DMS153 treated with DMSO at 0.1 percent for 48 hours (cell line): Measurements from ENCODE around the gene GFOD1.

Experiments
- DNase-seq: peaks from one replicate; lab custom pipeline; 2025; ENCODE audit not compliant: unreplicated experiment; lab: John Stamatoyannopoulos, UW

GFOD1 gene

DNA sequence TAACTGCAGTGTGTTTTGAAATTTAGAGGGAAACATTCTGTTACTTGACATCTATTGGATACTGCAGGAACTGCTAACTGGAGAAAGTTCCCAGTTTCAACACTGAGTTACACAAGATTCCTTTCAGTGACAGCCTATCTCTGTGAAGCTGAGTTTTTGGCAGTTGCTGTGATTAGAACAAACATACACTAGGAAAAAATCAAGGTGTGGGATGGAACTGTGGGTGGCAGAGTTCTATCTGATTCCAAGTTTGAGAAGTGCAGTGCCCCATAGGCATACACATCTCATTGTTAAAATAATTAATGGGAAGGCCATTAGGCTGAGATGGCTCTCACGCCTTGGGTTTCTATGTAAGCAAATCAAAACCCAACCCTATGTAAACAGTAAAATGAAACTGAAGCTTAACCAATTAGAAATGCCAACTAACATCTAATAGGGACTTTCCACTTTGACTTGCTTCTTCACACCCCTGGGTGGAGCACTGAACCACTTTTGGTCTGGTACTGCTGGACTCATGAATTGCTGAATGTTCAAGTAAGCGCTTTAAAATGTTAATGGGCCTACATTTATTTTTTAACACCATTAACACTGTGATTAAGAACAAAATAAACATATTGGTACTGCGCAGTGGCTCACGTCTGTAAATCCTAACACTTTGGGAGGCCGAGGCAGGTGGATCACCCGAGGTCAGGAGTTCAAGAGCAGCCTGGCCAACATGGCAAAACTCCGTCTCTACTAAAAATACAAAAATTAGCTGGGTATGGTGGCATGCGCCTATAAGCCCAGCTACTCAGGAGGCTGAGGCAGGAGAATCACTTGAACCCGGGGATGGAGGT lies 103.9 kb downstream of the GFOD1 start:
- DNase-seq: peak; percentile 13

DNA sequence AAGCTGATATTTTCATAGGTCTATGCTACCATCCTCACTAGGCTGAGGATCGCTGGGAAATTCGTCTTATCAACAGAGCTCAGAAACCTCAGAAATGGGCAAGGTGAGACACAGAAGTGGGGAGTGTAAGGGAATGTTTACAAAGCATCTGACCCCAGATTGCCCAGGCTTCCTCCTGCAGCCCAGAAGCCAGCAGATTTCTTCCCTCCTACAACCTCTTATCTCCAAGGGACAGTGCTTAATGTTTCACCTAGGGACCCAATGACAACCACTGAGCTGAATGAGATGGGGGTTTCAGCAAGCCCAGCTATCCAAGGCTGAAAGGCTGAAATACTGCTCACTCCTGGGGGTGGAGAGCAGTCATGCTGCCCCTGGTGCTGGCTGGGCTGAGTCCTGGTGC lies 106.6 kb downstream of the GFOD1 start:
- DNase-seq: no peak

DNA sequence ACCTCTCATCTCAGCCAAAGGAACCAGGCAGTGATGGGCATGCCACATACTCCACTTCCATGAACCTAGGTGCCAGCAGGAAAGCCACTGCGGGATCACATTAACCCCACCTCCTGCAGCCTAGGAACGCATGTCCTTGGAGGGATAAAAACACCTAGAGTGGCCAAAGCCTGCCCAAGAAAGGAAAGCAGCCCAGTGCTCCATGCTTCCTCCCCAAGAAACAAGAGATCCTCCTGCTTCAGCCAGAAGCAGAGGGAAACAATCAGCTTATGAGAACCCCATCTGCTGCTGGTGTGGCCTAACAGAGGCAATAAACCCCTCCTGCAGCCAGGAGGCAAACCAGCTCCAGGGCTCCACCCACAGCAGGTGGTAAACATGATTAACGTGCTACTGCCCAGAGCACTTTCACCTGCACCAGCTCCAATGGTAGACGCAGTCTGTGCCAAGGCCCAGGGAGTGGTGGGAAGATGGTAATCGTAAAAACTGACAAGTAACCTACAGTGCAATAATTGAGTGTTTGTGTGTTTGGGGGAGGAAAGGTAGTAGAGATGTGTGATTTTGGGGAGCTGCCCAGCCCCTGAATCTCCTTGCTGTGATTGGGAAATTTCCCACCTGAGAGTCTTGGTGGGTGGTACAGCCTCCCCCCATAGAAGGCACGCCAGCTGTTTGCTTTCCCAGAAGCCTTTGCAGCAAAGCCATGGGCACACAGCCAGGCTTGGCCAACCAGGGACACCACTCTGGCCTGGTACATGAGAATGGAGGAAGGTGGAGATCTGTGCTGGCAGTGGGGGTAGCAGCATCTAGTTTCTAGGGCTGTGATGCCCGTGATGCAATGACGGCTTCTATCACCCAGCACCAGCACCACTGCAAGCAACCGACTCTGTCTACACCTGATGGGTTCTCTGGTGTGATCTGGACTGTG lies 108.5 kb downstream of the GFOD1 start:
- peak; percentile 33 for DNase-seq

DNA sequence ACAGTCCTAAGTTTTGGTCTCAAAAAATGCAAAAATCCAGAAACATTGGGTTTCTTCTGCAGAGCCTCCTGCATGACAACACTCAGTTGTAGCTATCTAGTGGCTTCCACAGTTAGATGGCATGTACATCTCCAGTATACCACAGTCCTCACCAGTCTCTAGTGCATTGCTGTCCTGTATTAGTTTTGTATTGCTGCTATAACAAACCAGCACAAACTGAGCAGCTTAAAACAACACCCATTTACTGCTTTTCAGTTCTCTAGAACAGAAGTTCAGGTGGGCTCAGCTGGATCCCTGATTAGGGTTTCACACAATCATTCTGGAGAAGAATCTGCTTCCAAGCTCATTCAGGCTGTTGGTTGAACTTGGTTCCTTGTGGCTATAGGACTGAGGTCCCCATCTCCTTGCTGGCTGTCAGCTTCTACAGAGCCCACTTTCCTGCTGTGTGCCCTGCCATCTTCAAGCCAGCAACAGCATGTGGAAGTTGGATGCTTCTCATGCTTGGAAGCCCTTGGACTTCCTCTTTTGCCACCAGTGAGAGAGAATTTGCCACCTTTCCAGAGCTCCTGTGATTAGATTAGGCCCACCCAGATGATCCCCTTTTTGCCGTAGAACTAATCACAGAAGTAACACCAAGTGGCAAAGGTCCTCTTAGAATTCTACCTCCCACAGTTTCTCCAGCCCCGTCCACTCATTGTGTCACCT lies 110.2 kb downstream of the GFOD1 start:
- DNase-seq: no peak

DNA sequence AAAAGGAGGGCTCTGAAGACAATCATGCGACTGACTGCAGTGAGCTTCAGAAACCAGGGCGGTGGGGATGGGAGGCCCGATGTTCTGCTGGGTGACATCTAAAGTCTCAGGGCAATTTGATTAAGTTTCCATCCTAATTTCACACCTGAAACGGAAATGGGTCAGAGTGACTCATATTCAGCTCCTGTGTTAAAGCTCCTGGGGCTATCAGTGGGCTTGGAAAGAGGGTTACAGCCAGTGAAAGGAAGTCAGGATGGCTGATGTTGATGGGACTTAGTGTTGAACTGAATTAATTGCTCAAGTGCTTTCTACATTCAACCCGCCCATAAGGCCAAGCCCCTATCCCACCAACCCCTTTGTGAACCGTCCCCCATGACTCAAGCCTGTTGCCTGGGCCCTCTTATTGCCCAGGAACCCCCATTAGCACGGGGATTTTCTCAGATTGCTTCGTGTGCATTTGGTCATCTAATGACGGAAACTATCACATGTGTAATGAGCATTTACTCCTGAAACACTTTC lies 112.0 kb downstream of the GFOD1 start:
- DNase-seq: no peak

DNA sequence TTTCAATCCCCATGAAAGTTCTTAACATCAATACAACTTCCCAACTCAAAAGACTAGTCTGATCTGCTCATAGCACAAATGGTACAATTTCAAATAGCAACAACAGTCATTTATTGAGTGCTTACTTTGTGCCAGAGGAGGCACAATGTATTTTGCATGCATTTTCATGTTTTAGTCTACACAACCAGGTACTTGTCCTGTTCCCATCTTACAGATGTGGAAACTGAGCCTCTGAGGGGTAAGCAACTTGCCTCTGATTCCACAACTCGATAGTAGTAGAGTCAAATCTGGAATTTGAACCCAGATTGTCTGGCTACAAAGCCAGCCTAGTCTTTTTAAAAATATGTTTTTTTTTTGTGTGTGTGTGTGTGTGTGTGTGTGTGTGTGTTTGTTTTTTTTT lies 113.5 kb downstream of the GFOD1 start:
- DNase-seq: no peak

DNA sequence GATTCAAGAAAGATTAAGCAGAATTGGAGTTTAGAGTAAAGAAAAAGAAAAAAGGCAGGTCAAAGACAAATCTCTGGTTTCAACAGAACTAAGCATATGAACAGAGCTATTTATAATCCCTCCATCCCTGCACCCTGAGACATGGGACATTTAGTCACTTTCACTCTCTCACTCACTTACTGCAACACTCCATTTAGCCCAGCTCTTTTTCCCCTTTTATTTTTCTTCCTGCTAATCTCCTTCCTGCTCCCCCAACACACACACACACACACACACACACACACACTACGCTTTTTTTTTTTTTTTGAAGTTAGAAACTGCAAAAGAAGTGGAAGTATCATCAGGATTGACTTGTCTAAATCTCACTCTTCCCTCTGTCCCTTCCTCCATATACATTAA lies 113.9 kb downstream of the GFOD1 start:
- DNase-seq: no peak

DNA sequence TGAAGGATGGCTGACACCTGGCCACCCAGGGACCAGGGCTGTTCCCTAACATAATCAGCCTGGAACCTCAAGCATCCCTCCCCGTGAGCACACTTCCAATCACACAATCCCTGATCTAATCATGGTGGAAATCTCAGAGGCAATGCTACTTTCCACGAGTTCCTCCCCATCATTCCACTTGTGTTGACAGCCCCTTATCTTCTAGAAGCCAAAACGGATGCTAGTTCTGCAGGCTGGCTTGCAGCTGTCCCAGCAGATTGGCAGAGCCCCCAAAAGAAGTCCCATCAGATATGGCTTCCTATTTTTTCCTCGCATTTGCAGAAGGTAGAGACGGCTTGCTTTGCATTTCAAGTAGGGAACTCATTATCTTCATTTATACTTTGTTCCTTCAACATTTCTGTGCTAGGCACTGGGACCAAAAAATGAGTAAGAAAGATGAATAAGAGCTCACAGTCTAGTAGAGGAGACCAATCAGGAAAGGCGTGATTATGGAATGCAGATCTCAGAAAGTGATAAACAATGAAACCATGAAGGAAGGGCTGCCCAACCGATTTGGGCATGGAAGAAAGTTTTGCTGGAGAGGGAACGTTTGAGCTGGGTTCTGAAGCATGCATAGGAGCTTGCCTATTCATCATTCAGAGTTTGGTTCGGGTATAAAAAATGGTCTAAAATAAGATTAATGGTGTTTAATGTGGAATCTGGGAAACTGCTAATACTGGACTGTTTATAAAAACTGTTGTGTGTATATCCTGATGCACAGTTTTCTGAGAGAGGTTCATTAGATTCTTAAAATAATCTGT lies 114.5 kb downstream of the GFOD1 start:
- no peak for DNase-seq

DNA sequence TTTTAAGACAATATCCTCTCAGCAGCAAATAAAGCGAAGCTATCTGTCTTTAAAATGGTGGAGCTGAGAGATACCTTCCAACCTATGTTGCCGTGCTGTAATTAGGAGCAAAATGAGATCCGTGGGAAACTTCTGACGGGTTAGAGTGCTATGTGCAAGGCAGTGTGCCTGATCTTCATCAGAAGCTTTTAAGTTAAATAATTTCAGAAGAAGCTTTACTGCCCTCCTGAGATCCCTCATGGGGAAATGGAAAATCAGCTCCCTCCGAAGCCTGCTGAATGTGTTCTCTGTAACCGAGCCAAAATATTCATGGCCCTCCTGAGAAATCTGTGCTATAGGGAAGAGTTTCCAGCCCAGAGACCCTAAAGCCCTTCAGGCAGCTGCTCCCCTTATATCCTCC lies 115.3 kb downstream of the GFOD1 start:
- no peak for DNase-seq

DNA sequence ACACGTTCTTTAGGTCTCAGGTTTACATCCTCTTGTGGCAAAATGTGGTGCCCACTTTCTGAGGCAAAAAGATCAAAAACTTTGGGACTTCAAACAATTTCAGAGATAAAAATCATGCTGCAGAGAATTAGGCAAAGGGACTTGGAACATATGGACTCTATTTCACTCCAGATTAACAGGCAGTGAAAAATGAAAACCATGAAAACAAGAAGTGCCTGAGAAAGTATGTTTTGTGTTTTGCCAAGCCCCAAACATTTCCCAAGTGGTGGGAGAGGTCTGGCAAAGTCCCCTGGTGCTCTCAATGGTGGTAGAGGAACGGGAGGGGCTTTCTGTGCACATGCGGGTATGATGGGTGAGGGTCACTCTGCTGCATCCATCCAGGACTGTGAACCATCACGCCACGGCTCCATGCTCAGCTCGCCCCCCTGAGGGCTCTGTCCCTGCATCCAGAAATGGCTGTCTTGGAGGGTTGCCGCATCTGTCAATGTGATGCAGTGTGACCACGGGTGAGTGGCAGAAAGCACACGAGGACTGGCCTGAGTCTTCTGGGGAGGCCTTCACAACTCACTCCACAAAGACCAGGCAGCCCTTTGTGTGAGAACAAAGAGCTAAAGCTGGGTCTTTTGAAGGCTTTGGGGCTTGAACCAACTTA lies 115.9 kb downstream of the GFOD1 start:
- no peak for DNase-seq

DNA sequence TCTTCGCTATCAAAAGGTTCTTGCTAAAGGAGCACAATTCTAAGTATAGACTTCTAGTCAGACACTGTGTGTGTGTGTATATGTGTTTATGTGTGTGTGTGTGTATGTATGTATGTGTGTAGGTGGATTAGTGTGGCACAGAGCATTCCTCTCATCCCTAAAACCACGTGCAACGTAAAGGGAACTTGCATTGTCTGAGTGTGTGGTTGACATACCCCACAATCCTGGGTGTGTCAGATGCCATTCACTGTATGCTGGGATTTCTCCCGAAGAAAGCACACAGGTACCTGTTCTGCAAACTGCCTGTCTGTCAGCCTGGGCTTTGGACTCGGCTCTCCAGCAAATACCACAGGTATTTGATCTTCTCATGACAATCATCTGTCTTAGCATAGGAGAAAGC lies 116.8 kb downstream of the GFOD1 start:
- no peak for DNase-seq

DNA sequence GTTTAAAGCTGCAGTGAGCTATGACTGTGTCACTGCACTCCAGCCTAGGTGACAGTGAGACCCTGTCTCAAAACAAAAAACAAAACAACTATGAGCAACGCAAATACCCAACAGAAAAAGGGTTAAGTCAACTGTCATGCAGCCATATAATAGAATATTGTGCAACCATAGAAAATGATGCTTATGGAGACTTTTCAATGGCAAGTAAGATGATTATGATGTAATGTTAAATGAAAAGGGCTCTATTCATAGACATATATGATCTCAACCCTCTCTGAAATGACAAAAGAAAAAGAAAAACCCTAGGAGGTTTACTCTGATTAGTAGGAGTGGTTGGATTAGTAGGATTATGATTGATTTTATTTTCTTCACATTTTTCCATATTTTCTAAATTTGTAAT lies 117.8 kb downstream of the GFOD1 start:
- DNase-seq: no peak

DNA sequence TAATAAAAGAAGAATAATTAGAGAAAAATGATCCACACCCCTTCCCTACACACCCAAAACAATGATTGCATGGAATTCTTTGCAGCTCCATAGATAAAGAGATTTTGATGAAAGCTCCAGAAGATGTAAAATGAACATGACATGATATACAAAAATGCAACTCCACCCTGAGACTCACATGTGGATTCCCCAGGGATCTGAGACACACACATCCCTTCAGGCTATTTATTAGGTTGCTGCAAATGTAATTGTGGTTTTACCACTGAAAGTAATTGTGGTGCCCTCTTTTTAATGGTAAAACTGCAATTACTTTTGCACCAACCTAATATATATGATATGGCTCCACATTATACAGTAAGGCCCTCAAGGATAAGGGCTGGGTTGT lies 118.7 kb downstream of the GFOD1 start:
- DNase-seq: no peak

DNA sequence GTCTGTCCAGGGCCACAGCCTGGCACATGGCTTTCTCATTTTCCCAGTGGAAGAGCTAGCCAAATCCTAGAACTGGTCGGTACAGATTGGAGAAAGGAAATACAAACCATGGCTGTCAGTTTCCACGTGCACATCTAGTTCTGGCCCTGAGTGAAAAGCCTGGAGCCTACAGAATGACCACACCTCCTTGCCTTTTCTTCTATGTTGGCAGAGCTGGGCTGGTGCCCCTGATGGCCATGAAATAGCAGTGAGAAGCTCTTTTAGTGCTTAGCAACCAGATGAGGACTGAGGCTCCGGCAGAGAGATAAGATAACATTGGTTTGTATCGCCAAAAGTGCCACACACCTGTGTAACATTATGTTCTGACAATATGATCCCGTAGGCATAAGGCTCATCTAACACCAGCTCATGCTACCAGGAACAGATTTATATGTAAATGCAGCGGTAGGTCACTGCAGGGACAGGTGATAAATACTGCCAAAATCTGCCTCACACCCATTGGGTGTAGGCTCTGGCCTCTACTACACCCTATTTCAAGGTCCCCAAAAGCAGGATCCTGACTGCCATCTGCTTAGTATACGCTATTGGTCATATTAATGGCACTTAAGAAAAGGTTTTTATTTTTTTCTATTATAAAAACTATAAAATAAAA lies 119.2 kb downstream of the GFOD1 start:
- DNase-seq: no peak

DNA sequence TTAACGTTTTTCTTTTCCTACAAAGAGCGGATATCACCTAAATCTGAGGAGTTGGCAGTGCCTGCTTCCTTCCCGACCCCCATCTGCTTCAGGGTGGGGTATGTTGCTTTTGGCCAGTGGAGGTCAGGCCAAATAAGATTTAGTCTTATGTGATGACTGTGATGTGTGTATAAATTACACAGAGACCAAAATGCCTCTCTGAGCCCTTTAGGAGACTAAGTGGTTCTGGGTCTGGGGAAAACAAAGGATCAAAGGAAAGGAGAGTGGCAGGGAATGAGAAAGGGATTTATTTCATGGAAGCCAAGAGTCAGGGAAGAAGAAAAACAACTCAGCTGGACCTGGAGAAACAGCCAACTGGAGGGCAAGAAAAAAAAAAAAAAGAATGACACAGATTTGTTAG lies 120.0 kb downstream of the GFOD1 start:
- DNase-seq: no peak

DNA sequence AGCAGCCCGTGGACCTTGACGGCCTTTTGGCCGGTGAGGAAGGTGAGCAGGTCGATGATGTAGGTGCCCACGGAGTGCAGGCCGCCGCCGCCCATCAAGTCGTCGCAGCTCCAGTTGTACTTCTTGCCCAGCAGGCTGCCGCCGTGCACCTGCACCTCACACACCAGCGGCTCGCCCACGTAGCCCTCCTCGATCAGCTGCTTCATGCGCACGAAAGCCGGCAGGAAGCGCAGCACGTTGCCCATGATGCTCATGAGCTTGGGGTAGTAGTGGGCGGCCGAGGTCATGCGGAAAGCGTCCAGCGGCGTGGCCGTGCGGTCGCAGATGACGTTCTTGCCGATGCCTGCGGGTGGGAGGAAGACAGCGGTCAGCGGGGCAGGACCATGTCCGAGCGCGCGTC lies 122.1 kb downstream of the GFOD1 start:
- no peak for DNase-seq

DNA sequence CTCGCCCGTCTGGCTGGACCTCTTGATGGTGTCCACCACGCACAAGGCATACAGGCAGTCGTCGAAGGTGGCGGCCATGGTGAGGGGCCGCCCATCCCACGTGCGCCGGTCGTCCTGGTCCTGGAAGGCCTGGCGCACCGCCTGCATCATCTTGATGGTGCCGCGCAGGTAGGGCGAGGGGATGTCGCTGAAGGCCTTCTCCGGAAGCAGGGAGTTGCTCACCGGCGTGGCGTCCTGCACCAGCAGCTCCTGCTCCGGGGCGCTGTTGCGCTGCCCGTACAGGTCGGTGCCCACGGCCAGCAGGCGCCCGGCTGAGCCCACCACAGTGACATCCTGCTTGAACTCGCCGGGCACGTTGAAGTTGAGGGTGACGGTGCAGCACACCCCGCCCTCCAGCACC lies 122.6 kb downstream of the GFOD1 start:
- no peak for DNase-seq

DNA sequence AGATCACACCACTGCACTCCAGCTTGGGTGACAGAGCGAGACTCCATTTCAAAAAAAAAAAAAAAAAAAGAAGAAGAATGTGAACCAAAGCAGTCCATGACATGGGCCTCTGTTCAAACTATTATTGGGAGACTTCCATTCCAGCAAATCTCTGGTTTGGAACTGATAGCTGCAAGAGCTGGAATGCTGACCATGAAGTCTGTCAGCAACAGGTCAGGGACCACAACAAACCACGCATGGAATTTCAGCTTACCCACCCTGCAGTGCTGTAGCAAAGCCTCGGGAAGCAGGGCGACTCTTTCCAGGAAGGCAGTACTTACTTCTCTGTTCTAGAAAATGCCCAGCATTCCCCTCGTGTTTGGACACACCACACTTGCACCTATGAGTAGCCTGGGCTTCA lies 125.0 kb downstream of the GFOD1 start:
- no peak for DNase-seq

DNA sequence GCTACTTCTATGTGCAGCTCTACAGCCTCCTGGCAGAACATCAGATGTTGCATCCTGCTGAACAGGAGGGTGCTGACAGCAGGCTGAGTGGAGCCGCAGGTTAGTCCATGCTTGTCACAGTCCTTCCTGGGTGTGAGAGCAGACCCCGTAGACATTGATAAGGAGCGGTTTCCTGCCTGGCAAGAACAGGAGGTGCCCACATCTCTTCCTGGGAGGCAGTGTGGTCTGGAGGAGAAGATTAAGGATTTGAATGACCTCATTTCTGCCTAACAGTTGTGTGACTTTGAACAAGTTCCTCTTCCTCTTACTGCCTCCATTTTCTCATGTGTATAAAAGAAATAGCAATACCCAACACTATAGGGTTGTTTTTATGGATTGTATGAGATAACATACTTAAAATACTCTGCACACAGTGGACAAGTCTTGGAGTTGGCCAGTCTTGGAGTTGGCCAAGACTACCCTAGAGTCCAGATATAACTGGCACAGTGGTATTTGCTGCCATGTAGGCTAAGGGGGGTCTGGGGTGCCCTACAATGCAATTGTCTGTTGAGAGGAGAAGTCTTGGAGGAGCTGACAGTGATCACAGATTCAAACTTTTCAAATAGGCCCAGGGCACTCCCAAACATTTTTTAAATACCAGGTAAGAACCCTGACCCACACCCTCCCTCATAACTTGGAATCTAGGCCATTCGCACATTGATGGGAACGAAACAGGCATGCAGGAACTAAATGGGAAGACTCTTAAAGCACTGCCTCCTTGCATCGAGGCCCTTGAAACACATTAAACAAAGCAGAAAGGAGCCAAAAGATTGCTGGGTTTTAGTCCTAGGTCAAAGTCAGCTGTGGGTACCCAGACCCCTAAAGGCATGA lies 126.5 kb downstream of the GFOD1 start:
- DNase-seq: no peak
